Measurements from ENCODE around the gene B4GALT1.

Gene B4GALT1

GRCh38 chr9:33190021-33190705 lies 23.0 kb upstream of the B4GALT1 start:
- no peak for TF ChIP-seq JUND (IDR thresholded peaks at IDR 0.05; ENCODE audit: low read depth)
- in situ Hi-C loops (cut with HindIII; ENCODE audit: low pct_unique_long_range_greater_than_20kb, low sequenced_read_pairs) = no loop called here
- no peak for DNase-seq (ENCODE audit: low read depth in 1 of 2, low spot score in 1 of 2)

- TF ChIP-seq JUND (IDR thresholded peaks at IDR 0.05; ENCODE audit: low read depth) = no peak
- DNase-seq (ENCODE audit: low read depth in 1 of 2, low spot score in 1 of 2) = no peak
- in situ Hi-C loops (cut with HindIII; ENCODE audit: low pct_unique_long_range_greater_than_20kb, low sequenced_read_pairs) = no loop called here
Observed at GRCh38 chr9:33189331-33189791, 22.2 kb upstream of the B4GALT1 start.

- in situ Hi-C loops (cut with HindIII; ENCODE audit: low pct_unique_long_range_greater_than_20kb, low sequenced_read_pairs) = no loop called here
- DNase-seq (ENCODE audit: low read depth in 1 of 2, low spot score in 1 of 2) = no peak
- TF ChIP-seq JUND (IDR thresholded peaks at IDR 0.05; ENCODE audit: low read depth) = no peak
Observed at GRCh38 chr9:33188711-33189110, 21.6 kb upstream of the B4GALT1 start.

GRCh38 chr9:33187519-33188218 lies 20.5 kb upstream of the B4GALT1 start:
- no peak for DNase-seq (ENCODE audit: low read depth in 1 of 2, low spot score in 1 of 2)

GRCh38 chr9:33186457-33187168 lies 19.5 kb upstream of the B4GALT1 start:
- in situ Hi-C loops (cut with HindIII; ENCODE audit: low pct_unique_long_range_greater_than_20kb, low sequenced_read_pairs) = no loop called here
- TF ChIP-seq JUND (IDR thresholded peaks at IDR 0.05; ENCODE audit: low read depth) = no peak
- no peak for DNase-seq (ENCODE audit: low read depth in 1 of 2, low spot score in 1 of 2)

More at GRCh38 chr9:33187519-33188218, 20.5 kb upstream of the B4GALT1 start:
- in situ Hi-C loops (cut with HindIII; ENCODE audit: low pct_unique_long_range_greater_than_20kb, low sequenced_read_pairs) = no loop called here
- TF ChIP-seq JUND (IDR thresholded peaks at IDR 0.05; ENCODE audit: low read depth) = no peak

GRCh38 chr9:33185858-33186257 lies 18.7 kb upstream of the B4GALT1 start:
- TF ChIP-seq JUND (IDR thresholded peaks at IDR 0.05; ENCODE audit: low read depth) = no peak
- DNase-seq (ENCODE audit: low read depth in 1 of 2, low spot score in 1 of 2) = no peak
- in situ Hi-C loops (cut with HindIII; ENCODE audit: low pct_unique_long_range_greater_than_20kb, low sequenced_read_pairs) = no loop called here

GRCh38 chr9:33185406-33185805 lies 18.3 kb upstream of the B4GALT1 start:
- no peak for DNase-seq (ENCODE audit: low read depth in 1 of 2, low spot score in 1 of 2)
- no peak for TF ChIP-seq JUND (IDR thresholded peaks at IDR 0.05; ENCODE audit: low read depth)
- in situ Hi-C loops (cut with HindIII; ENCODE audit: low pct_unique_long_range_greater_than_20kb, low sequenced_read_pairs) = no loop called here

- DNase-seq (ENCODE audit: low read depth in 1 of 2, low spot score in 1 of 2) = no peak
- in situ Hi-C loops (cut with HindIII; ENCODE audit: low pct_unique_long_range_greater_than_20kb, low sequenced_read_pairs) = no loop called here
- TF ChIP-seq JUND (IDR thresholded peaks at IDR 0.05; ENCODE audit: low read depth) = no peak
Observed at GRCh38 chr9:33184963-33185362, 17.8 kb upstream of the B4GALT1 start.

- no peak for DNase-seq (ENCODE audit: low read depth in 1 of 2, low spot score in 1 of 2)
- no peak for TF ChIP-seq JUND (IDR thresholded peaks at IDR 0.05; ENCODE audit: low read depth)
- in situ Hi-C loops (cut with HindIII; ENCODE audit: low pct_unique_long_range_greater_than_20kb, low sequenced_read_pairs) = no loop called here
Observed at GRCh38 chr9:33182519-33182918, 15.4 kb upstream of the B4GALT1 start.

GRCh38 chr9:33180526-33181184 lies 13.5 kb upstream of the B4GALT1 start:
- DNase-seq (ENCODE audit: low read depth in 1 of 2, low spot score in 1 of 2) = no peak
- in situ Hi-C loops (cut with HindIII; ENCODE audit: low pct_unique_long_range_greater_than_20kb, low sequenced_read_pairs) = no loop called here

GRCh38 chr9:33178972-33179697 lies 12.0 kb upstream of the B4GALT1 start:
- no peak for TF ChIP-seq JUND (IDR thresholded peaks at IDR 0.05; ENCODE audit: low read depth)
- in situ Hi-C loops (cut with HindIII; ENCODE audit: low pct_unique_long_range_greater_than_20kb, low sequenced_read_pairs) = no loop called here
- DNase-seq (ENCODE audit: low read depth in 1 of 2, low spot score in 1 of 2) = no peak

More at GRCh38 chr9:33180526-33181184, 13.5 kb upstream of the B4GALT1 start:
- no peak for TF ChIP-seq JUND (IDR thresholded peaks at IDR 0.05; ENCODE audit: low read depth)

GRCh38 chr9:33177639-33178038 lies 10.5 kb upstream of the B4GALT1 start:
- TF ChIP-seq JUND (IDR thresholded peaks at IDR 0.05; ENCODE audit: low read depth) = no peak
- no peak for DNase-seq (ENCODE audit: low read depth in 1 of 2, low spot score in 1 of 2)

More at GRCh38 chr9:33177639-33178038, 10.5 kb upstream of the B4GALT1 start:
- in situ Hi-C loops (cut with HindIII; ENCODE audit: low pct_unique_long_range_greater_than_20kb, low sequenced_read_pairs) = no loop called here

Data from T47D (cell line).